NCI-H2029 treated with DMSO at 0.1 percent for 48 hours (cell line): Measurements from ENCODE around the gene TDRD6.

ENCODE experiments used
- DNase-seq: peaks from one replicate; lab custom pipeline; 2025; lab: John Stamatoyannopoulos, UW

TDRD6 gene

GRCh38 chr6:46677314-46677654 is 10.4 kb upstream of the TDRD6 start:
- no peak for DNase-seq

- no peak for DNase-seq
Measured at GRCh38 chr6:46684771-46685170, 2.9 kb upstream of the TDRD6 start.

DNA sequence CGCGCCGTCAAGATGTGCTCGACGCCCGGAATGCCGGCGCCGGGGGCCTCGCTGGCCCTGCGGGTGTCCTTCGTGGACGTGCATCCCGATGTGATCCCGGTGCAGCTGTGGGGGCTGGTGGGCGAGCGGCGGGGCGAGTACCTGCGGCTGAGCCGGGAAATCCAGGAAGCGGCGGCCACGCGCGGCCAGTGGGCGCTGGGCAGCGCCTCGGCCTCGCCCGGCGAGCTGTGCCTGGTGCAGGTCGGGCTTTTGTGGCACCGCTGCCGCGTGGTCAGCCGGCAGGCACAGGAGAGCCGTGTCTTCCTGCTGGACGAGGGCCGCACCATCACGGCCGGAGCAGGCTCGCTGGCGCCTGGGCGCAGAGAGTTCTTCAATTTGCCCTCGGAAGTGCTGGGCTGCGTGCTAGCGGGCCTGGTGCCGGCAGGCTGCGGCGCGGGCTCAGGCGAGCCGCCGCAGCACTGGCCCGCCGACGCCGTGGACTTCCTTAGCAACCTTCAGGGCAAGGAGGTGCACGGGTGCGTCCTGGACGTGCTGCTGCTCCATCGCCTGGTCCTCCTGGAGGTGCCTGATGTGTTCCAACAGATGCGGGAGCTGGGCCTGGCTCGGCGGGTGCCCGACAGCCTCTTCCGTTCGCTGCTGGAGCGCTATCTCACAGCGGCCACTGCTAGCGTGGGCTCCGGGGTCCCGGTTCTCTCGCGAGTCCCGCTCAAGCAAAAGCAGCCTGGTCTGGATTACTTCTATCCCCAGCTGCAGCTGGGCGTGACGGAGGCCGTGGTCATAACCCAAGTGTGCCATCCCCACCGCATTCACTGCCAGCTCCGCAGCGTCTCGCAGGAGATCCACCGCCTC is 656 bp downstream of the TDRD6 start:
- no peak for DNase-seq

- DNase-seq, result no peak
Measured at GRCh38 chr6:46688966-46689335, 1.3 kb downstream of the TDRD6 start.

- DNase-seq, result no peak
Measured at GRCh38 chr6:46689657-46690056, 2.0 kb downstream of the TDRD6 start.

- DNase-seq, result no peak
Measured at GRCh38 chr6:46690141-46690755, 2.6 kb downstream of the TDRD6 start.

GRCh38 chr6:46690911-46691451 is 3.3 kb downstream of the TDRD6 start:
- DNase-seq, result no peak

DNA sequence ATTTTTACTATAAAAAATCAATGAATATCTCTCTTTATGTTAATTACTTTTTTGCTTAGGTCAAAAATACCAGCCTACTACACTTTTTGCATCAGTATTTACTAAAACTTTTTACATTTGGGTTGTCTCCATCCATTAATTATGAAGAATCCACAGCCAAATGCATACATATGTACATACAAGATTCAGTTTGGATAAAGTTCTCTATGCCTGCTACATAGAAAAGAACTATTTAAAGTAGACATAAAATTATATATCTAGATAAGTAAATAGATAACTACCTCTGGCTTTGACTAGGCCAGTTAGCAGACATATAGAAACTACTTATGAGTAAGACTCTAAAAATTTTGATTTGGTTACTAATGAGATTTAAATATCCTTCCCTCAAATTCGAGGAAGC is 12.3 kb downstream of the TDRD6 start:
- no peak for DNase-seq

DNA sequence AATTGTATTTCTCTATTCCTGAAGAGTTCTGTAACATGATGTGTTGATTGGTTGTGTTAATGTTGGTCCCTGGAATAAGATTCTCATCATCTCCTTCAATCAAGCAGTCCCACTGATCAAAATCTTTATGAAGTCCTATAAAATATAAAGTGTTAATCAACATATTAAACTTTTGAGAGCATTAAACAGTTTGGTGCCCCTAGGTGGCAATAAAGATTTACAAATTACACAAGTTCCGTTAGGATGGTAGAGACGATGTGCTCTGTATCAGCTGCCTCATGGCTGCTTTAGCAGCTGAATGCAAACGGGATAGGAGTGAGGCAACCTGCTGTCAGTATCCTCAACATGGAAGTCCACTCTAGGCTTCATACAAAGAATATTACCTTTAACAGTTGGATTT is 16.9 kb downstream of the TDRD6 start:
- DNase-seq, result no peak

DNA sequence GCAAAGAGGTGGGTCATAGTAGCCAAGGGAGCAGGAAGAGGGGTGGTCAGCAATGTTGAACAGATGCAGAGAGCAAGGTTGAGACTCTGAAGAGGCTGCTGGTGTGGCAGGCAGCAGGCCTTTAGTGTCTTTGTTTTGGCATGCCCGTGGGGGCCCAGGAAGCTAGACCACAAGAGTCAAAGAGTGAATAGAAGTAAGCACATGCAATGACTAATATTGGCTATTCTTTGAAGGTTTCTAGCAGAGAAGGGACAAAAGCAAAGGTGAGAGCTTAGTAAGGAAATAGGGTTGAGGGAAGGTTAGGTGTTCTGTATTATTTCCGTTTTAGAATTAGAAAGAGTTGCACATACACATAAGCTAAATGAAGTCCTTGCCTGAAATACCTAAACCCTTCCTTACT is 18.8 kb downstream of the TDRD6 start:
- no peak for DNase-seq

DNA sequence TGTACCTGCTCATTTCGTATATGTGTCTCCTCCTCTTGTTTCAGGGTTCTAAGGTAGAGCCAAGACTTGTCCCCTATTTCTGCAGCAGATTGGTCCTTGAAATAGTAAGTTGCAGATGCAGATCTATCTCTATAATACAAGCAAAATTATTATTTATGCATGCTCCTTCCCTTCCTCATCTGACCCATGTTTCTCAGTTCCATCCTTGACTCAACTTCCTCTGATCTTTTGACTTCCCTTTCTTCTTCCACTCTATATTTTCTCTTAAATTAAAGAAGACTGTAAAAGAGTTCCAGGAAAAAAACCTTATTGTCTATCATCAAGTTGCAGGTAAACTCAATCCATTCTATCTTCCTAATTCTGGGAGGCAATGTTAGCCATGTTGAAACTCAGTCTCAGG is 23.8 kb downstream of the TDRD6 start:
- no peak for DNase-seq

DNA sequence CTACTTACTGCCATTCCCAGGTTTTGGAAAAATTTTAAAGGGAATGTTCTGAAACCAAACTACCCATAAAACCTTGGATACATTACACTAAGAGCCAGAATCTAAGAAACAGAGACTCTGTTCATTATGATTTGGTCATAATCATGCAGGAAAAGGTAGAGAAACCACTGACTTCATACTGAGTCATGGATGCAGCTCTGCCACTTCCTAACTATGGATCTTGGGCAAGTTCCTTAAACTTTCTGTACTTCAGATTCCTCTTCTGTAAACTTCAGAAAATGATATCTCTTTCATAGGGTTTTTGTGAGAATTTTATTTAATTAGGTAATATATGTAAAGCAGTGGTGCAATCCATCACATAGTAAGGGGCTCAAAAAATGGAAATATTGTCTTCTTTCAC is 27.5 kb downstream of the TDRD6 start:
- DNase-seq, result no peak

GRCh38 chr6:46719099-46719498 is 31.4 kb downstream of the TDRD6 start:
- DNase-seq, result no peak

- DNase-seq, result no peak
Measured at GRCh38 chr6:46720401-46720800, 32.7 kb downstream of the TDRD6 start.

DNA sequence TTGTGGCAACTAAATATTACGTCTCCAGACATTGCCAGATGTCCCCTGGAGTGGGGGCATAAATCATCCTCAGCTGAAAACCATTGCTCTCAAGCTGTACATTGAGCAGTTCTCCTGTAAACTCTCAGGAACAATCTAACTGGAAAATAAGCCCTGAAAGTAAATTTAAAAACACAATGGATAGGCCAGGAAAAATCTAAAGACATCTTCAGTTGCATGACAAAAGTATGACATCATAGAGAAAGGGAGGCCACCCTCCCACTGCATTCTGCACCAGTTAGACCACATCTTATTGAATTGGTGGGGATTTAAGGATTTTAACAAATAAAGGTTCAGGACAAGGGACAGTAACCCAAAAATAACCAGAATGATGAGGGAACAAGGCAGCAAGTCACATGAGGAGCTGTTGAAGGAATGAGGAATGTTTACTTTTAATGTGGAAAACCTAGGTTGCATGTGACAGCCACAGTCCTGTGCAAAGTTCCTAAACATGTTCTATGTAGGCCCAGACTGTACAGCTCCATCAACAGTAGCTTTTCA is 42.2 kb downstream of the TDRD6 start:
- no peak for DNase-seq

DNA sequence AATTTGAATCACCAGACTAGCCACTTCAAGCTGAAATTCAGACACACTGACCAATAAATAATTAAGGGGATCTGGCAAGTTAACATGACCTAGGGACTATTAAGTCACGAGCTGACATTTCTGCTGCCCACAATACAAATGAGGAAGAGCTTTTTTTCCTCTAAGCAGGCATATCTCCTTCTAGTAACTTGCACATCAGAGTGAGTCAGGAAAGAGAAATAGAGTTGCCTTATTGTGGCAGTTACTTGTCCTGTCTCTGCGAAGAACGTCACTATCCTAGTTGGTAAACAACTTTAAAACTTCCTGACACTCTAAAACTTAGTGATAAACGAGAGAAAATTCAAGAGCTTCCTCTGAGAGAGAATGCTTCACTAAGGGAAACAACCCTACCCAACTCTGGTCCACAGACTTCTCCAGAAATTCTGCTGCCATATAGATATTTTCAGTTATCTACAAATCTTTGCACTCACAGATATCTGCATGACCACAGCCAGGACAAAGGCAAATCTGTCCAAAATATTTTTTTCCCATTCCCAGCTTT is 43.3 kb downstream of the TDRD6 start:
- DNase-seq, result no peak

DNA sequence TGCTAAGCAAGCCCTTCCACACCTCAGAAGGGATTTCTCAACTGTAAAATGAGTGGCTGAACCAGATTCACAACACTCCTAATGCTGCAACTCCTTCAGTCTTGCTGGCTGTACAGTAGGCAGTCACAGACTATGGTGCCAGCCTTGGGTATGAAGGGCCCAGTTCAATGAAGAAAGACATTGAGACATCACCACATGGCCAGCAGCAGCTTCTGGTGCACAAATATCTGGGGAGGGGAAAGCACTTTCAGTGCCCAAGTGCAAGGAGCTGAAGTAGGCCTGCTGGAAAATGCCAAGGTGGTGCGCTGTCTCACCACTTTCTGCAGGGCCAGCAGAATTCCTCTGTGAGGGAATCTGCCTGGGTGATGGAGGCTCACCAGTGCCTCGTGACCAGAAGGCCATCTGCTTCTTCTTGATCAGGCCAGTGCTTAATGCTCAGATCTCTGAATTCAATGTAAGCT is 45.7 kb downstream of the TDRD6 start:
- DNase-seq, result no peak

DNA sequence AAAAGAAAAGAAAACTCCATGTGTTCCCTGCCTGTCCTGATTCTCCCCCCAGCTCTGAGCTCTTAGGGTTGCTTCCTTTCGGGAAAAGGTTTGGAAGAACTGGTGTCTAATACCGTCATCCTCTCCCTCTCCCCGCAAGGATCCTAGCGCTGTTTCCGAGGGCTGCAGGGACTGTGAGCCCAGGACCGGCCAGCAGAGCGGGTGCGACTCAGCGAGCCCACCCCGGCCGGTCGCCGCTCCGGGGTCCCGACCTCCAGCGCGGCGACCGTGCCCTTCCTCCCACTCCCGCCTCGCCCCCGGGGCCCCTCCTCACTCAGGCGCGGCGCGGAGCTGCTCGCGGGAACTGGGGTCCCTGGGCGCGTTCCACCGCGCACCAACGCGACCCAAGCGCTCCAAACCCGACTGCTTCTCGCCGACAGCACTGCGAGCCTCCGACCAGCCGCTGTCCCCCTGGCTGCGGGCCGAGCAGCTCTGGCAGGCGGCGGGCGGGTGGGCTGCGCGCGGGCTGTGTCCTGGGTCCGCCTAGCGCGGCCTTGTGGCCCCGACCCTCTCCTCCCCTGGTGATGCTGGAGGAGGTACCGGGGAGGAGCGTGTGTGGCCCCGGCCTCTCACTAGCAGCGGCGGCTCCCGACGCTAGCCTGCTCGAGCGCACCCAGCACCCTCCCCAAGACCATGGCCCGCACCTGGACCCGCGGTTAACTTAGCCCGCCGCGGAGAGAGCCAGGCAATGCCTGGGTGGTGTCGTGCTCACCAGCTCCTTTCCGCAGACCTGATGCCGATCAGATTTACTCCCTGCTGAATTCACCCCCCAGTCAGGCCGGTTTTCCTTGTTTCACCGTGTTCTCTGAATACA is 47.4 kb downstream of the TDRD6 start, which contains the start of gene PLA2G7:
TSS of gene PLA2G7 (minus strand) at position 509 of the 853 bp plus-strand sequence. CDS start 12,484 bp downstream, outside the sequence.
- DNase-seq, result no peak

- DNase-seq, result no peak
Measured at GRCh38 chr6:46735720-46736031, 48.0 kb downstream of the TDRD6 start.

- DNase-seq, result no peak
Measured at GRCh38 chr6:46736906-46737305, 49.2 kb downstream of the TDRD6 start.

- DNase-seq, result no peak
Measured at GRCh38 chr6:46741482-46741881, 53.8 kb downstream of the TDRD6 start.

DNA sequence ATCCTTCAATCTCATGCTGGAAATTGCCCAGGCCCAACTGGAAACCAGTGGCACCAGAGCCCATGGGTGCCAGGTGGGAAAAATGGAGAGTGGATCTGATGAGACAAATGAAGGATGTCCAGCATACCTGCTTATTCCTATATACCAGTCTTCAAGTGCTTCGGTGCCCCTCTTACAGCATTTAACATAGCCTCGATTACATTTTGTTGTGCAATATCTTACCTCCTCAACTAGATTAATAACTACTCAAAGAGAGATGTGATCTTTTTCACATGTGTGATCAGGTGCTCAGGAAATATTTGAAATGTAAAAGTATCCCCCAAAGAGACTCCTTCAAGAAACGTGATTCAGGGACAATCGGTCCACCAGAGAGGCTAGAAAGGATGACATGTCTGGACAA is 54.2 kb downstream of the TDRD6 start:
- no peak for DNase-seq
